ENCODE data around the gene RAP1GAP.

- TF ChIP-seq CTCF (conservative IDR thresholded peaks at IDR 0.05; ENCODE audit: low read length) = no peak
- no peak for TF ChIP-seq EZH2phosphoT487 (IDR thresholded peaks at IDR 0.05; ENCODE audit: borderline replicate concordance, low read depth, low read length)
Measured at GRCh38 chr1:21572221-21572620, 96.9 kb downstream of the RAP1GAP start.
